Hematopoietic multipotent progenitor cell treated with erythropoietin and hydrocortisone succinate and interleukin-3 and kit ligand, for 8 days (in vitro differentiated cells): ENCODE results near the gene SHISA5.
"Not testable (repeated sequence)": the region's sequence is repeated elsewhere in the genome, so short reads cannot be mapped to it uniquely, and the experiment has no call there.

ENCODE experiments used
- DNase-seq: peaks from one replicate; pipeline ENCODE4 v3.0.0-alpha.2; 2015

Gene SHISA5

DNA sequence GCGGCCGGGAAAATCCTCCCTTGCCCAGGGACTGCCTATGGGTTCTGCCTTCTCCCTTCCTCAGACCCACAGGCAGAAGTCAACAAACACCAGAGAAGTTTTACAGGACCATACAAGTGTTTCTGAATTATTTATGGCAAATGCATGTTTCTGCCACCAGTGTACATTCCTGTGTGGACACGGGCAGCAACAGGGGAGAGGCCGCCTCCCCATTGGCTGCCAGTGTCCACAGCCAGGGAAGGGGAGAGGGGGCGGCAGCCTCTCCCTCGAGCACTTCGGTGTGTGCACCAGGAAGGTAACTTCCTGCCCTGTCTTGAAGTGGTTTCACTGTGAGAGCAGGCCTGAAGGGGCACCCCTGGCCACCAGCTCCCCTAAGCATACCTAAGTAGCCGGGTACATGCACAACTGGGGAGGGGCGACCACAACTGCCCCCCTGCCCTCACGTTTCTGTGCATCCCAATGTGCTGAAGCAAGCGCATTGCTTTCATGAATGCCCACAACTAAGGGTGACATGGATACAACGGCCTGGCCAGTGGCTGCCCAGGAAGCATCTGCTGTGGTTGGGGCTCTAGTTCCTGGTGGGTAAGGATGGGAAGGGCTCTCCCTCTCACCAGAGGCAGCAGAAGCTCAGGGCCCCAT lies 14.8 kb upstream of the SHISA5 start:
- DNase-seq = no peak

DNA sequence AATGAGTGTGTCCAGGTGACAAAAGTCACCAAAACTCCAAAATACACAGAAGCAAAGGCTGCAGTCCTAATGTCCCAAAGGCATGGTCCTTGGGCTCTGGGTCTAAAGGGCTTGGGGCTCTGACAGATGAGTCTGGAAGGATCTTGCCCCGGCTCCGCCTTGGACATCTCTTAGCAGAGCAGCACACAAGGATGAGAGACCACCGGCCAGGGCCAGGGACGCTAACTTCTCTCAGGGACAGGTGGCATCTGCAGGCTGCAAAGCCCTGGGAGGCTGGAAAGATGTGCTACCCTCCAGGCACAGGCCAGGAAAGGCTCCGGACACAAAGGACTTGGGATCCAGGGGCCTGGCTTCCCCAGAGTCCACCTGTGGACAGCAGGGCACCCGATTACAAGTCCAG lies 14.1 kb upstream of the SHISA5 start:
- DNase-seq = no peak

DNA sequence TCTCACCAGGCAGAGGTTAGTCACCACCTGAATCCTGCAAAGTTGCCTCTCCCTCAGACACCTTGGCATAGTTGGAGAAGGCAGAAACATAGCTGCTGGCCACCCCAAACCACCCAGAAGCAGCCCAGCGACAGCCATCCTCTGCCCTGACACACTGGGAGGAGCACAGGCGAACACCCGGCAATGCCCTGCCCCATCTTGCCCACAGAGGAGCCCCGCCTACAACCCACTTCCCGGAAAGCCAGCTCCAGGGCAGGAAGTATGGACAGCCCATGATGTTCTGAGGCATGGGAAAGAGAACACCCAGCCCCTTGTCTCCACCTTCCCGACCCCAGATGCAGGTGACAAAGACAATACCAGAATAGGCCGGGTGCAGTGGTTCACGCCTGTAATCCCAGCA lies 12.6 kb upstream of the SHISA5 start:
- no peak for DNase-seq

DNA sequence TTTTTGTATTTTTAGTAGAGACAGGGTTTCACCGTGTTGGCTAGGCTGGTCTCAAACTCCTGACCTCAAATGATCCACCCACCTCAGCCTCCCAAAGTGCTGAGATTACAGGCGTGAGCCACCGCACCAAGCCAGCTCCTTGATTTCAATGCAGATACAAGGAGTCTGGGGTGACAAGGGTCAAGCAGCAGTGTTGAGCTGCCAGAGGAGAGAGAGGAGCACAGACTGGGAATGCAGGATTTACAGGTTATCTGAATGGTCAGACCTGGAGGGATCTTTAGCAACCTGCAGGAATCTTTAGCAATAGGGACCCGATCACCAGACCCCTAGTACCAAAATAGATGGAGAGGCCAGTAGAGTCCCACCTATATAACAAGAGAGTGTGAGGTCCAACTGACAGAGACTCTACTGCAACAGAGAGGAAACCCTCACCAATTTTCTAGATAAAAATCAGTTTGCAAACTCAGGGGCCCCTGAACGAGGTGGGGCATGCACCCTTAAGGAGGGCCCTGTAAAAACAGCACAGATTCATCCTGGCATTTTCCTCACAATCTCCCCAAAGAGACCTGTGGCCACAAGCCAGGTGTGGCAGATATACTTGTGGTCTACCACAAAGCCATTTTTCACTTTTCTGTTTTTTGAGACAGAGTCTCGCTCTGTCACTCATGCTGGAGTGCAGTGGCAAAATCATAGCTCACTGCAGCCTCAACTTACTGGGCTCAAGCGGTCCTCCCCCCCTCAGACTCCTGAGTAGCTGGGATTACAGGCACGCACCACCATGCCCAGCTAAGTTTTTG lies 10.7 kb upstream of the SHISA5 start:
- no peak for DNase-seq

DNA sequence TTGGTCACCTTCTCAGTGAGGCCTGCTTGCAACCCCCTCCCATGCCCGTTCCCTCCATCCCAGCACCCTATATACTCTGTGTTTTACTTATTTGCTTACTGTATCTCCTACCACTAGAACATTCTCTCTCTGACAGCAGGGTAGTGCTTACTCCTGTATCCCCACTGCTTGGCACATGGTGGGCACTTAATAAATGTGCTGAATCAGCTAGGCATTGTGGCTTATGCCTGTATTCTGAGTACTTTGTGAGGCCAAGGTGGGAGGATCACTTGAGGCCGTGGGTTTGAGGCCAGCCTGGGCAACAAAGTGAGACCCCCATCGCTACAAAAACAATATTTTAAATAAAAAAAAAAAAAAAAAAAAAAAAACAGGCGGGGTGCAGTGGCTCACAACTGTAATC lies 7.6 kb upstream of the SHISA5 start:
- no peak for DNase-seq

DNA sequence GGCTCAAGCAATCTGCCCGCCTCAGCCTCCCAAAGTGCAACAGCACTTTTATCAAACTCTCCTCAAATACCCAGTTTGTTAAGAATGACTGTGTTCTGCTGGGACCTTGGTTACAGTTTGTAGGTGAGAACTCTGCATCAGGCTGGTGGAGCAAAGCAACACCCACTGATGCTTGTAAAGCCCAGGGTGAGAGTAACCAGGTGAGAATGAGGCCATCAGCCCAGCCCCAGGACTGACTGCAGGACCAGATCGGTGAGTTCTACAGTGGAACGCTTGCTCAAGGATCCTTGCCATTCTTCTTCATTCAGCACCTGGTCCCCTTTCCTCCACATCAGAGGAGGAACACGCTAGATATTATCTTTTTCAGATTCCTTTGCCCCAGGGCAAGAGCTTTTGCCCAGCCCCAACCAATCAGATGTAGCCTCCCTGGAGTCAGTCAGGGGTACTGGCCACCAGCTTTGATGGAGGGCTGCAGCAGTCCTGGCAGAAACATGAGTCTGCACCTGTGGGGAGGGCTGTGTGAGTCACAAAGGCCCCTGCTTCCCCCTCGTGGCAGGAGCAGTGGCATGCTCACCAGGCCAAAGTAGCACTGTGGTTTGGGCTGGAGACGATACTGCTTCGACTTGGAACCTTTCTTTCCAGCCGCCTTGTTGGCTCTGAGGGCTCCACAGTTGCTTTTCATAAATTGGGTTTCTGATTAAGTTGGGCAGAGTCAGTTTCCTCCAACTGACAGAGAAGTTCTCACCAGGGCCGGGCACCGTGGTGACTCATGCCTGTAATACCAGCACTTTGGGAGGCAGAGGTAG lies 3.5 kb upstream of the SHISA5 start:
- DNase-seq = peak; percentile 88

DNA sequence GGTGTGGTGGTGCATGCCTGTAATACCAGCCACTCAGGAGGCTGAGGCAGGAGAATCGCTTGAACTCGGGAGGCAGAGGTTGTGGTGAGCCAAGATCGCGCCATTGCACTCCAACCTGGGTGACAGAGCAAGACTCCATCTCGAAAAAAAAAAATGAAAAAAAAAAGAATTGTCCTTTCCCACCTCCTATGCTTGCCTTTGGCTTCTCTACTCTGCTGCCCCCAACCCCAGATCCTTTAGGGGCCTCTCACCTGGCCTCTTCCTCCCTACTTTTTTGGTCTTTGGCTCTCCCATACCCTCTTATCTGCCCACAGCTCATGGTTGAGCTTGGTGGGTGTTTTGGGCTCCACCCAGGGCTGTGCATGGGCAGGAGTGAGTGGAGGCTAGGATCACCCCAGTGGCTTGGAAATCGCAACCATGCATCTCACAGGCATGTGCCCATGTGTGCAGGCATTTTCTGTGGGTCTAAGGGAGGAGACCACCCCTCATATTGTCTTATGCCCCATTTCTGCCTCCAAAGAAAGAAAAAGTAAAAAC lies 2.1 kb upstream of the SHISA5 start:
- peak; percentile 87 for DNase-seq

DNA sequence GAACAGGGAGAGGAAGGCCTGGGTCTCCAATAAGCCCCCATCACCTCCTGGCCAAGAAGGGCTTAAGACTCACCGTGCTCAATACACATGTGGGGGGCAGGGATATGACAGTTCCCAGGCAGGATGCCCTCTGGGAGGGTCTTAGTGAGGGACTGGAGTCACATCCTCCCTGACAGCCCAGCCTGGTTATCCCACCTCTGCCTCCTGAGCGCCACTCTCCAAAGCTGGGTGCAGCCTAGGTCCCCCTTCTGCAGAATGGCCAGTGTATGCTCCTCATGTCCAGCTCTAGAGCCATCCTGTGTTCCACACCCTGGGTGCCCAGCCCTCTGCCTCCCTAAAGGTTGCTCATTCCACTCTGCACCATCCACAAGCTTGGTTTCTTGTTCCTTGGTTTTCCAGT lies 1.2 kb upstream of the SHISA5 start:
- no peak for DNase-seq

DNA sequence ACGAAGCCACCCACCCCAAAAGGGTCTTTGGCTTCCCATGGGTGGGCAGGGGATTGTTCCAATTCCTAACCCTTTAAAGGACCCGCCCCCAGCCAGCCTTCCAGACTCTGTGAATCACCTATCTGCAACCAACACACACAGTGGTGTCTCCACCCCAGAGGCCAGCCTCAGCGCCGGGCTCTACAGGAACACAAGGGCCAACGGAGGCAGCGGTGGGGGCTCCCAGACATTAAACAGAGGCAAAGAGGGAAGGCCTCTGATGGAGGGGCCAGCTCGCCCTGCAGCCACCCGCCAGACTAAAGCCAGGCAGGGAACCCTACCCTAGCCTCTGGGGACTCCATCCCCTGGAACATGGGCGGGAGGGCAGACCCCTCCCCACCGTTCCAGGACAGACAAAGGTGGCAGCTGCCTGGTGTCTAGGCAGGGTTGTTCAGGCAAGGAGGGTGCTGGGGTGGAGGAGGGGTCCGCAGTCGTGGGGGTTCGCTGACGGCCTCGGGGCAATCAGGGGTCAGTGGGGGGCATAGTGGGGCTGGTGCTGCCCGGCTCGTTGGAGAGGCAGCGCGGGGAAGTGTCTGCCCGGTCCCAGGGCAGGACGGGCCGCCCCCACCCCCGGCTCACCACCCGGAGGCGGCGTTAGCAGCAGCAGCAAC lies 448 bp downstream of the SHISA5 start:
- DNase-seq = peak; percentile 83

DNA sequence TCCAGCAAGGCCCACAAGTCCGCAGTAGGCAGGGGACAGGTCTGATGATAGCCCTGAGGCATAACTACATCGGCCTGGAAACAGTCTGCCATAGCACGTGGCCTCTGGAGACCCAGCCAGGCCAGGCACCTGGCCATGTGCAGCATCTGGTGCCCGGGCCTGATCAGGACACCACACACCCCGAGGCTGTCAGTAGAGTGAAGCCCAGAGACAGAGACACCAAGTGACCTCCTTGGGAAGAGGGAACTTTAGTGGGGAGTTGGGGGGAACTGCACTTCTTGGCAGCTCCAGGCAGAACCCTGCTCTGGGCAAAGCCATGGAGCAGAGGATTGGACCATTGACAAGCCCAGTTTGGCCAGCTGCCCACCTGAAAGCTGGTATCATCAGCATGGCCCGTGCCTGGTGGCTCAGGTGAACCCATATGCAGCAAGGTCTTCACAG lies 1.2 kb downstream of the SHISA5 start:
- DNase-seq = peak; percentile 28

DNA sequence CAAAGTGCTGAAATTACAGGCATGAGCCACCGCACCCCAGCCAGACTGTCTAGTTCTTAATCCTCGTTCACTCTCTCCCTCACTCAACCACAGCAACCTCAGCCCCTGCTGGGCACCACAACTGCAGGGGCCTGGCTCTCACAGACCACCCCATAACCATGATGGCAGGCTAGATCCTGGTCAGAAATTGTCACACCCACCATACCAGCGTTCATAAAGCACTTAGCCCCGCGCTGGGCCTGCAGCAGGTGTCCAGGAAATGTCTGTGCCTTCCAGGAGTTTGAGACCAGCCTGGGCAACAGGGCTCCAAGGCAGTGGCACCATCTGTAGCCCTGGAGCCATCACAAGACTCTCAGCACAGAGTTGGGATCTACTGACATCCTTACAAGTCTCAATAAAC lies 1.9 kb downstream of the SHISA5 start:
- no peak for DNase-seq

DNA sequence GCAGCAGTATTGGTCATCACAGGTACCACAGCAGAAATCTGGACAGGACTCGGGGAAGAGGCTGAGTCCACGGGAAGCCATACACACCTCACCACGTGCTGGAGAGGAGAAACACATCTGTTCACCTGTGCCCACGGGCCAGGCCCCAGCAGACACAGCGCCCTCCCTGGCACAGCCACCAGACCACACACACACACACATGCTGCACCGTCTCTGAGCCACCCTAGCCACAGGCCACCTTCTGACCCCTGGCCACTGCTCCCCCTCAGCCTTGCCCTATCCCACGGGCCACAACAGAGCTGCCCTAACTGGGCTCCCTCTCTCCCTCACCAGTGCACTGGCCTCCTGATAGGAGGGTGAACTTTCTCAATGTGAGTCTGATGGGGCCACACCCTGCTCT lies 2.8 kb downstream of the SHISA5 start:
- no peak for DNase-seq

DNA sequence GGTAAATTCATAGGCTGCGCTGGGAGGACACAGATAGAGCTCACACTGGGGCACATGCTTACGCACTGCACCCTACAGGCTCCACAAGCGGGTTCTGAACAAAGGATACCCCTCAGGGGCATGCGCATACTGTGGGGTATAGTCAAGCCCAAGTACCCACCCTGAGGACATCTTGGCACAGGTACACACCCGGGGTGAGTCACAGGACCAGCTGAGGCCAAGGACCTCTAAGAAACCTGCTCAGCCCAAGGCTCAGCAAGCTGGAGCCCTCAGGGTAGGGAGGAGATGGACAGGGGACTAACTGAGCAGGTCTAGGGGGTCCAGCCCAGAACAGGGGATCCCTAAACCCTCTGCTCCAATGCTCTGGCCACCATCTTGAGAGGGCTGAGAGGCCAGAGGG lies 3.3 kb downstream of the SHISA5 start:
- DNase-seq = no peak

DNA sequence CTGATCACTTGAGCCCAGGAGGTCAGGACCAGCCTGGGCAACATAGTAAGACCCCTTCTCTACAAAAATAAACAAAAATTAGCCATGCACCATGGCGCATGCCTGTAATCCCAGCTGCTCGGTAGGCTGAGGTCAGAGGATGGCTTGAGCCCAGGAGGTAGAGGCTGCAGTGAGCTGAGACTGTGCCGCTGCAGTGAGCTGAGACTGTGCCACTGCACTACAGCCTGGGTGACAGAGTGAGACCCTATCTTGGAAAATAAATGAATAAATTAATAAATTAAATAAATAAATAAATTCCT lies 10.8 kb downstream of the SHISA5 start:
- DNase-seq = no peak

DNA sequence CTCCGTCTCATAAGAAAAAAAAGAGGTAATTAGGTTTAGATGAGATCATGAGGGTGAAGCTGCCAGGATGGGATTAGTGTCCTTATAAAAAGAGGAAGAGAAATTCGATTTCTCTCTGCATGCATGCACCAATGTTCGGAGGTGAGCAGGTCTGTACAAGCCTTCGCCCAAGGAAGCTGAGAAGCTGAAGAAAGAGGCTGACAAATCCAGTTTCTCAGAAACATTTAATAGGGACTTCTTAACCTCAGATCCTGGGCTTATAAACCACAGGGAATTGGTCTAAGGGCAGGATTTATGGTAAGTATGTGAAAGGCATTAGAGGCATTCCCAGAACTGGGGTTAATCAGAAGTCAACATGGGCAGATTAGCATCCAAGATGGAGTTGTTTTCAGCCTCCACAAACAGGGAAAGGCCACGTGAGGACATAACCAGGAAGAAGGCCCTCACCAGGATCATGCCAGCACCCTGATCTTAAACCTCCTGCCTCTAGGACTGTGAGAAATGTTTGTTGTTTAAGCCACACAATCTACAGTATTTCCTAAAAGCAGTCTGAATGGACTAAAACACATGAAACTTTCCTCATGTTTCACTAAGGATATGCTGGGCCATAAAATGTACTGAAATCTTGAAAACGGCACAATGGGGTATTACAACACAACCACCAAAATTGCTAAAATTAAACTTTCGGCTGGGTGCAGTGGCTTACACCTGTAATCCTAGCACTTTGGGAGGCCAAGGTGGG lies 11.3 kb downstream of the SHISA5 start:
- no peak for DNase-seq

DNA sequence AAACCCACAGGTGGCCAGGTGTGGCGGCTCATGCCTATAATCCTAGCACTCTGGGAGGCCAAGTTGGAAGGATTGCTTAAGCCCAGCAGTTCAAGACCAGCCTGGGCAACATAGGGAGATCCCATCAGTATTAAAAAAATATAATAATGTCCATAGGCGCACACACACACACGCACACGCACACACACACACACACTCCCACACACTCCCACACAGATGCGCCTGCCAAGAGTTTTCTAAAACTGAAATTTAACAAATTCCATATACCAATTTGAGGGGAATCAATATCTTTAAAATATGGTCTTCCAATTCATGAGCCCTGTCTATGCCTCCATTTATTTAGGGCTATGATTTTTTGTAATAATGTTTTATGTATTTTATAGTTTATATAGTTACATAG lies 17.0 kb downstream of the SHISA5 start:
- DNase-seq = no peak

DNA sequence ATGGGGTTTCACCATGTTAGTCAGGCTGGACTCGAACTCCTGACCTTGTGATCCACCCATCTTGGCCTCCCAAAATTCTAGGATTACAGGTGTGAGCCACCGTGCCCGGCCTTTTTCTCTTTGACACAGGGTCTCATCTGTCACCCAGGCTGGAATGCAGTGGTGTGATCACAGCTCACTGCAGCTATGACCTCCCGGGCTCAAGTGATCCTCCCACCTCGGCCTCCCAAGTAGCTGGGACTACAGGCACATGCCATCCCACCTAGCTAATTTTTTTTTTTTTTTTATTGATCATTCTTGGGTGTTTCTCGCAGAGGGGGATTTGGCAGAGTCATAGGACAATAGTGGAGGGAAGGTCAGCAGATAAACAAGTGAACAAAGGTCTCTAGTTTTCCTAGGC lies 21.2 kb downstream of the SHISA5 start:
- not testable (repeated sequence) for DNase-seq

DNA sequence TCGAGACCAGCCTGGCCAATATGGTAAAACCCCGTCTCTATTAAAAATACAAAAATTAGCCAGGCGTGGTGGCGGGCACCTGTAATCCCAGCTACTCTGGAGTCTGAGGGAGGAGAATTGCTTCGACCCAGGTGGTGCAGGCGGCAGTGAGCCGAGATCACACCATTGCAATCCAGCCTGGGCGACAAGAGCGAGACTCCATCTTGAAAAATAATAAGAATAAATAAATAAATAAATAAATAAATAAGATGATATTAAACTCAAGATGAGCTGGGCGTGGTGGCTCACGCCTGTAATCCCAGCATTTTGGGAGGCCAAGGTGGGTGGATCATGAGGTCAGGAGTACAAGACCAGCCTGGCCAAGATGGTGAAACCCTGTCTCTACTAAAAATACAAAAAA lies 23.1 kb downstream of the SHISA5 start:
- not testable (repeated sequence) for DNase-seq

DNA sequence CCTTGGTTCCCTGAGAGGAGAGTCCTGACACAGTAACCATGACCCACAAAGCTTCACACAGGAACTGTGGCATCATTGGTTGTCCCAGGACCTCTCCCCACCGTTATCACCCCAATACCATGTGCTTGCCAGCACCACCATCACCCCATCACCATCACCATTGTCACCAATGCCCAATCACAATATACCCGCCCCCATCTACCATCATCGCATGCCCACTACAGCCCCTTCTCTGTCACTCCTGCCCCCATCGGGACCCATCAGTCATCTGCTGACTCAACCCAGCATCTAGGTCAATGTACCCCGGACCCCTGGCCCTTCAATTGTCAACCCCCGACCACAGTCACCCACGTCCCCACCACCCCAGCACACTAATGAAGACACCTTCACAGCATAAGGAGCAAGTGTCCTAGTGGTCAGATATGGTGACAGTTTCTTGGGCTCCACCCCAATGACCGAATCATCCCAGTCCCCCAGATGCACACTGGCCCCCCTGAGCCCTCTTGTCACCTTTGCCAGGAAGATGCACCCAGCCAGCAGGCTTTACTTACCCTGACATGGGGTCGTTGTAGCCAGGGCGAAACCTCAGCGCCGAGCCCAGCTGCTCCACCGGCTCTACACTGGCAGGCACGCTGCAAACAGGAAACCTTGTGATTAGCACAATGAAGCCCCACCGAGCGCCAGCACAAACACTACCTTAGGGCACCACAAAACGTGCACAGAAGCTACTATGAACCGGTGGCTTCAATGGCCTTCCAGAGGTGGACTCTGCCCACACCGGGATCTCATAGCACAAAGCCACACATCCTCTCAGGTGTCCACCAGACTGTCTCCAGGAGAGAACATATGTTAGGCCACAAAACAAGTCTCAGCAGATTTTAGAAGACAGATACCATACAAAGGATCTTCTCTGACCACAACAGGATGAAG lies 25.1 kb downstream of the SHISA5 start:
- DNase-seq = no peak

DNA sequence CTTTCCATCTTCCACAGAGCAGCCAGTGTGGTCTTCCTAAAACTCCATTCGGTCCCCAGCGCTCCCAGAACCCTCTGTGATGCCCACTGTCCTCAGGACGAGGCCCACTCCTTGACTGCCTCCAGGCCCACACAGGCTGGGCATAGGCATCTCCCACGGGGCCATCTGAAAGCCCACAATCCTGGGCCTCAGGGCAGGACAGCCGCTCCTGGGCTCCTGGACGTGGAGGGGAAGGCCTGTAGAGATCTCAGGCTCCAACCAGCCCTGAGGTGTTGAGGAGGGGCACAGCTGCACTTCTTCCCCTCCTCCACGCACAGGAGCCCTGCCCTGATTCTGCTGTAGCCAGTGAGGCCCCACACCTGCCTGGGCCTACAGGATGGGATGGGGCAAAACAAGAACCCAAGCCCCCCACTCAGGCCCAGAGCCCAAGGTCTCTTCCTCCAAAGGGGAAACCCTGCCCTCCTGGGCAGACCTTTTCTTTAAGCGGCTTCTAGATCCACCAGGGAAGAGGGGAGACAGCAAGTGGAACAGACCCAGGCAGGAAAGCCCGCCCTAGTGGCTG lies 25.9 kb downstream of the SHISA5 start:
- DNase-seq = no peak
